ENCODE measurements around the gene CROCC2.

GRCh38 chr2:240992572-240993291 lies 86.6 kb downstream of the CROCC2 start:
- no peak for TF ChIP-seq POLR2AphosphoS5 (IDR thresholded peaks at IDR 0.05; ENCODE audit: low read depth, low read length)
- TF ChIP-seq CTCF (IDR thresholded peaks at IDR 0.05 in 2 of 3, conservative IDR thresholded peaks at IDR 0.05 in 1 of 3; ENCODE audit: borderline replicate concordance in 1 of 3, insufficient read depth in 1 of 3, low read depth in 2 of 3, low read length in 2 of 3), result no peak
- TF ChIP-seq ZBTB33 (IDR thresholded peaks at IDR 0.05; ENCODE audit: extremely low read depth, insufficient replicate concordance, low read length), result no peak
- no peak for TF ChIP-seq POLR2A (IDR thresholded peaks at IDR 0.05; ENCODE audit: borderline replicate concordance, extremely low read depth, insufficient read depth, insufficient read length)
- TF ChIP-seq SRF (IDR thresholded peaks at IDR 0.05; ENCODE audit: low read depth), result no peak
- TF ChIP-seq RAD21 (IDR thresholded peaks at IDR 0.05; ENCODE audit: low read depth), result no peak
- TF ChIP-seq JUND (IDR thresholded peaks at IDR 0.05), result no peak
- no peak for TF ChIP-seq EZH2phosphoT487 (IDR thresholded peaks at IDR 0.05; ENCODE audit: borderline replicate concordance)
- TF ChIP-seq MAX (IDR thresholded peaks at IDR 0.05), result no peak
